Mesenchymal stem cell (in vitro differentiated cells and primary cell): ENCODE data around the gene ATP6V0B.
A peak's percentile ranks its signal among the peaks of the same experiment; 100 is the strongest.

Source experiments
- DNase-seq: peaks from one replicate; pipeline ENCODE4 v3.0.0-alpha.2; 2013
- H2AFZ ChIP-seq: one replicate; pipeline ENCODE4 v1.6.1; 2013; ENCODE audit warnings: low read depth, mild to moderate bottlenecking, control low read depth, inconsistent platforms, low read length, moderate library complexity
- H2AK5ac ChIP-seq: 2 replicates; pipeline ENCODE4 v1.6.1; 2013; ENCODE audit warnings: low read length, moderate library complexity, mild to moderate bottlenecking, inconsistent platforms; ENCODE audit not compliant: severe bottlenecking
- H2BK120ac ChIP-seq: one replicate; pipeline ENCODE4 v1.6.1; 2013; ENCODE audit warnings: low read depth, mild to moderate bottlenecking, inconsistent platforms, low read length, moderate library complexity
- H2BK12ac ChIP-seq, 2 experiments: one replicate each; pipeline ENCODE4 v1.6.1; 2013; ENCODE audit warnings: inconsistent platforms in 2 of 2, low read length in 2 of 2, mild to moderate bottlenecking in 2 of 2, moderate library complexity in 2 of 2, control low read depth in 1 of 2
- H2BK15ac ChIP-seq: one replicate; pipeline ENCODE4 v1.6.1; 2013; ENCODE audit warnings: mild to moderate bottlenecking, low read depth, inconsistent platforms; ENCODE audit not compliant: poor library complexity, severe bottlenecking
- H2BK5ac ChIP-seq: 2 replicates; pipeline ENCODE4 v1.6.1; 2013; ENCODE audit warnings: low read depth, mild to moderate bottlenecking, low read length, control low read depth, inconsistent platforms; ENCODE audit not compliant: poor library complexity, severe bottlenecking
- H3K14ac ChIP-seq, 2 experiments: one replicate each; pipeline ENCODE4 v1.6.1; 2013; ENCODE audit warnings: inconsistent platforms in 2 of 2, low read length in 2 of 2, control low read depth in 1 of 2, mild to moderate bottlenecking in 1 of 2, moderate library complexity in 1 of 2
- H3K18ac ChIP-seq, 2 experiments: one replicate each; pipeline ENCODE4 v1.6.1; 2013; ENCODE audit warnings: inconsistent platforms in 2 of 2, low read length in 2 of 2, control low read depth in 1 of 2, low read depth in 1 of 2, mild to moderate bottlenecking in 1 of 2
- H3K23ac ChIP-seq, 2 experiments: one replicate each; pipeline ENCODE4 v1.6.1; 2013; ENCODE audit warnings: inconsistent platforms in 2 of 2, low read length in 2 of 2, mild to moderate bottlenecking in 2 of 2, moderate library complexity in 2 of 2, control low read depth in 1 of 2
- H3K27ac ChIP-seq: 2 replicates; pipeline ENCODE4 v1.5.1; 2013; ENCODE audit warnings: mild to moderate bottlenecking, moderate library complexity, low read length, control low read depth, inconsistent platforms; ENCODE audit not compliant: poor library complexity, severe bottlenecking
- H3K27me3 ChIP-seq, 2 experiments: 2 replicates each; pipeline versions ENCODE4 v1.6.1 to v1.7.0; 2013; ENCODE audit warnings: low read length in 2 of 2, mild to moderate bottlenecking in 2 of 2, moderate library complexity in 2 of 2, control low read depth in 1 of 2, inconsistent platforms in 1 of 2; ENCODE audit not compliant: control insufficient read depth in 1 of 2, insufficient read depth in 1 of 2
- H3K36me3 ChIP-seq, 2 experiments: 2 replicates each; pipeline versions ENCODE4 v1.6.1 to v1.7.0; 2013; ENCODE audit warnings: low read length in 2 of 2, control low read depth in 1 of 2, inconsistent platforms in 1 of 2, low read depth in 1 of 2, mild to moderate bottlenecking in 1 of 2; ENCODE audit not compliant: insufficient read depth in 2 of 2, control insufficient read depth in 1 of 2
- H3K4ac ChIP-seq, 2 experiments: one replicate each; pipeline ENCODE4 v1.6.1; 2013; ENCODE audit warnings: inconsistent platforms in 2 of 2, low read length in 2 of 2, mild to moderate bottlenecking in 2 of 2, moderate library complexity in 2 of 2, control low read depth in 1 of 2, low read depth in 1 of 2
- H3K4me1 ChIP-seq: 2 replicates; pipeline ENCODE4 v1.6.1; 2013; ENCODE audit warnings: low read depth, low read length, control low read depth; ENCODE audit not compliant: control insufficient read depth, insufficient read depth
- H3K4me2 ChIP-seq: 2 replicates; pipeline ENCODE4 v1.6.1; 2013; ENCODE audit warnings: low read length, mild to moderate bottlenecking, inconsistent platforms; ENCODE audit not compliant: poor library complexity, severe bottlenecking
- H3K4me3 ChIP-seq, 2 experiments: 2 replicates each; pipeline versions ENCODE4 v1.5.1 to v1.7.0; 2013; ENCODE audit warnings: low read length in 2 of 2, mild to moderate bottlenecking in 2 of 2, control low read depth in 1 of 2, low read depth in 1 of 2; ENCODE audit not compliant: insufficient read depth in 1 of 2
- H3K79me1 ChIP-seq: replicated peaks from 2 replicates; pipeline ENCODE4 v1.6.1; 2013; ENCODE audit warnings: mild to moderate bottlenecking, control low read depth, low read length, inconsistent platforms; ENCODE audit not compliant: poor library complexity, severe bottlenecking
- H3K9ac ChIP-seq: 2 replicates; pipeline ENCODE4 v1.7.0; 2013; ENCODE audit warnings: mild to moderate bottlenecking, low read length, moderate library complexity
- H3K9me3 ChIP-seq: 2 replicates; pipeline ENCODE4 v1.7.0; 2013; ENCODE audit warnings: mild to moderate bottlenecking, low read length; ENCODE audit not compliant: control insufficient read depth
- H4K8ac ChIP-seq: one replicate; pipeline ENCODE4 v1.6.1; 2013; ENCODE audit warnings: inconsistent platforms, mild to moderate bottlenecking, low read length, moderate library complexity
- H4K91ac ChIP-seq: one replicate; pipeline ENCODE4 v1.6.1; 2013; ENCODE audit warnings: mild to moderate bottlenecking, low read length, inconsistent platforms
- WGBS: methylation state at CpG from one replicate; pipeline ENCODE4 v1.1.7; 2013; ENCODE audit warnings: mixed read lengths; 5-methylcytosine and 5-hydroxymethylcytosine counted together

ATP6V0B gene

DNA sequence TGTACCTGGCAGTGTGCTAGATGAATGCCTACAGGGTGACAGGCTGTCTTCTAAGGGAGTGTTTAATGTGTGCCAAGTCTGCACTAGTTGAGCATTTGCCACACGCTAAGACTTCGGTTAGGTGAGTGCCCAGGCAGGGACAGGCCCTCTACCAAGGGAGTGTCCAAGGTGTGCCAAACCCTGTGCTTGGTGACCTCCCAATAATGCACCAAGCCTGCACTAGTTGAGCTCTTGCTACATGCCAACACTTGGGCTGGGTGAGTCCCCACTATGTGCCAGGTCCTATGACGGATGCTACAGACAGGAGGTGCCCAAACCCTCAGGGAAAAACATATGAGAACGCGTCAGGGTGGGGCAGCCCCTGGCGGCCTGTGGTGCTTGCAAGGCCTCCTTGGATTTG is 45.7 kb downstream of the ATP6V0B start:
- peaks cover 0 to 4% of the 10 kb centered on the region in 2 experiments for H3K27me3 ChIP-seq
- H3K14ac ChIP-seq, result peak overlapping the region in 1 of 2 experiments; percentile 46
- no peaks in the 10 kb centered on the region for H3K79me1 ChIP-seq
- 83% methylated on average over 6 of the region's 6 CpGs for WGBS
- H2BK15ac ChIP-seq, result no peak overlapping the region
- H3K27ac ChIP-seq, result no peak overlapping the region
- peaks cover 0 to 67% of the 10 kb centered on the region in 2 experiments for H3K36me3 ChIP-seq
- DNase-seq, result no peak
- H3K23ac ChIP-seq, result no peak overlapping the region
- no peak overlapping the region for H4K8ac ChIP-seq
- peaks cover 6% of the 10 kb centered on the region for H3K4me1 ChIP-seq
- no peak overlapping the region for H3K9ac ChIP-seq
- no peak overlapping the region for H3K18ac ChIP-seq
- H3K9me3 ChIP-seq, result no peaks in the 10 kb centered on the region
- no peak overlapping the region for H2AFZ ChIP-seq
- no peak overlapping the region for H2AK5ac ChIP-seq
- no peak overlapping the region for H4K91ac ChIP-seq
- no peak overlapping the region for H2BK5ac ChIP-seq
- no peak overlapping the region for H3K4ac ChIP-seq
- H3K4me2 ChIP-seq, result no peak overlapping the region
- H2BK12ac ChIP-seq, result no peak overlapping the region
- no peak overlapping the region for H3K4me3 ChIP-seq
- no peak overlapping the region for H2BK120ac ChIP-seq

- 85% methylated on average over 5 of the region's 8 CpGs for WGBS
These were observed 46.4 kb downstream of the ATP6V0B start for GRCh38 chr1:44021156-44021555.

DNA sequence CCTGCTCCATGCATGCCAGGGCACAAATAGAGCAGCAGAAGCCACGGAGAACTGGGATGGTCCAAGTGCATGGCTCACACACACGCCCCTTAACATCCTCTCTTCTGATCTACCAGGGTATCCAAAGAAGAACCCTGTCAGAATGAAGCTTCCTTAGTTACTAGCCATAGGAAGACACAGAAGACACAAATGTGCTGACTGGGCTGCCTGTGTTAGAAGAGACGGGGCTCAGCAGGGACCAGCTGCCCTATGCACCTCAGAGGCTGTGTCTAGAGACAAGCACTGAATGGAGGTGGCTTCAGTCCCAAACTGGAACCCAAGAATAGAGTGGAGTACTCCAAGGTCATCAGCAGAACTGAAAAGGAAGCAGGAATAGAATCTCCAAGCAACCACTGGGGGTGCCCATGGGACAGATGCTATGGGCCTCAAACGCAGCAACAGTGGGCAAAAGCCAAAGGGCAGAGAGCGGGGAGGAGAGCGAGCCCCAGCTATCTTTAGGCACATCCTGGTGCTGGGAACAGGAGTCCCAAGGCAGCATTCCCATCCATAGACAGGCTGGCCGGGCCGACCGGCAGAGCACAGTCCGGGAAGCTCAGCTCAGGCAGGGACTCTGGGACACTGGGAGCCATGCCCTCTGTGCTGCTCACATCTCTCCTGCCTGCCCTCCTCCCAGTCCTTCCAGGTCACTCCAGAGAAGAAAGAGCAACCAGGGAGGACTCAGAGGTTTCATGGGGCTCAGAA is 47.0 kb downstream of the ATP6V0B start:
- H2BK5ac ChIP-seq, result no peak overlapping the region
- no peak overlapping the region for H3K14ac ChIP-seq
- H3K18ac ChIP-seq, result no peak overlapping the region
- H3K23ac ChIP-seq, result no peak overlapping the region
- no peak overlapping the region for H3K4me2 ChIP-seq
- no peak overlapping the region for H3K27ac ChIP-seq
- no peak overlapping the region for H2BK15ac ChIP-seq
- no peak overlapping the region for H2AFZ ChIP-seq
- no peak overlapping the region for H3K4me3 ChIP-seq
- peaks cover 0 to 4% of the 10 kb centered on the region in 2 experiments for H3K27me3 ChIP-seq
- H3K9me3 ChIP-seq, result no peaks in the 10 kb centered on the region
- peaks cover 6% of the 10 kb centered on the region for H3K4me1 ChIP-seq
- H3K9ac ChIP-seq, result no peak overlapping the region
- H2BK12ac ChIP-seq, result no peak overlapping the region
- H3K36me3 ChIP-seq, result peaks cover 0 to 61% of the 10 kb centered on the region in 2 experiments
- H2AK5ac ChIP-seq, result no peak overlapping the region
- no peak overlapping the region for H3K4ac ChIP-seq
- no peak overlapping the region for H4K8ac ChIP-seq
- no peaks in the 10 kb centered on the region for H3K79me1 ChIP-seq
- H2BK120ac ChIP-seq, result no peak overlapping the region
- WGBS, result 92% methylated on average over 10 of the region's 10 CpGs
- no peak for DNase-seq
- H4K91ac ChIP-seq, result no peak overlapping the region

More at GRCh38 chr1:44021156-44021555, 46.4 kb downstream of the ATP6V0B start:
- Histone ChIP-seq H4K91ac (no peak overlapping the region), H3K23ac (no peak overlapping the region), H3K9ac (no peak overlapping the region), H2BK120ac (no peak overlapping the region), H3K27ac (no peak overlapping the region), H3K4ac (no peak overlapping the region), H2AK5ac (no peak overlapping the region), H3K9me3 (no peaks in the 10 kb centered on the region), H2BK15ac (no peak overlapping the region), H3K4me1 (peaks cover 6% of the 10 kb centered on the region), H3K14ac (no peak overlapping the region), H3K4me2 (no peak overlapping the region), H3K79me1 (no peaks in the 10 kb centered on the region), H2AFZ (no peak overlapping the region), H4K8ac (no peak overlapping the region), H3K36me3 (peaks cover 0 to 61% of the 10 kb centered on the region in 2 experiments), H3K27me3 (peaks cover 0 to 4% of the 10 kb centered on the region in 2 experiments), H2BK5ac (no peak overlapping the region), H3K18ac (no peak overlapping the region), H2BK12ac (no peak overlapping the region), H3K4me3 (no peak overlapping the region)
- no peak for DNase-seq

DNA sequence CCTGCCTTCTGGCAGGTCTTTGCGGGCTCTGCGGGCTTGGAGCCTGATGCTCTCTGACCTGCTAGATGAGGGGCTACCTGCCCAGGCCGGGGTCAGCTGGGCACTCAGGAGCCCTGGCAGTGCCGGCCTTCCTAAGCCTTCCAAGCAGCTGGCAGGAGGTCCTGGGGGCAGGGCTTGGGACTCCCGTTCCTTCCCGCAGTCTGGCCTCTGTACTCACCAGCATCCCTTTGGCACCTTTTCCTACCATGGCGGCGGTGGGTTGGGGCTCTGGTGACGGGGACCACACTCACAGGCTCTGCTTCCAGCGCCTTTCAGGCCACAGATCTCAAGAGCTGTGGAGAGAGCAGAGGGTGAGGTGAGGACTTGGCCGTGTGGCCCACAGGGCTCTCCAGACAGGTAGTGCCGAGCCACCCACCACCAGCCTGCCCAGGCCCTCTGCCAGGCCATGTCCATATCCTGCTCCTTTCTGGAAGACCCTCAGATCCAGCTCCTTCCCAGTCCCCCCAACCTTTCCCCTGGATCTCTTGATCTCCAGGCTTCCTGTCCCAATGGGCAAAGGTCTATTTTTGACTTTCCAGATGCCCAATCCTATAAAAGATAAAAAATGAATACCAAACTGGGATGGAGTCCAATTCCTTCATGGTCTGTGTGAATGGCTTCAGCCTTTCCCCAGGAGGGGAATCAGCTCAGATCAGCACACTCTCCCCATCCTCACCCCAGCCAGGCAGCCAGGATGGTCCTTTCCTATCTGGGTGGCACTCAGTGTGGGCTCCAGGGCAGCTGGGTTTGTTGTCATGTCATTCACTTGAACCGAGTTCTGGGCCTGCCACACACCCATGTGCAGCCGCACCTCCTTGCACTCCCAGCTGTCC is 49.5 kb downstream of the ATP6V0B start:
- Histone ChIP-seq H2BK12ac (no peak overlapping the region), H2BK15ac (no peak overlapping the region), H2BK120ac (no peak overlapping the region), H3K27ac (no peak overlapping the region), H3K27me3 (no peaks in the 10 kb centered on the region), H3K4me3 (no peak overlapping the region), H3K4ac (no peak overlapping the region), H4K8ac (no peak overlapping the region), H2AK5ac (no peak overlapping the region), H3K9me3 (no peaks in the 10 kb centered on the region), H3K14ac (no peak overlapping the region), H3K79me1 (no peaks in the 10 kb centered on the region), H3K4me2 (no peak overlapping the region), H2BK5ac (no peak overlapping the region), H3K18ac (no peak overlapping the region), H3K9ac (no peak overlapping the region), H3K23ac (no peak overlapping the region), H3K4me1 (peaks cover 11% of the 10 kb centered on the region), H2AFZ (no peak overlapping the region), H4K91ac (no peak overlapping the region), H3K36me3 (peaks cover 0 to 48% of the 10 kb centered on the region in 2 experiments)
- 93% methylated on average over 14 of the region's 14 CpGs for WGBS
- DNase-seq, result no peak
